Embryonic facial prominence (tissue), 1 donor: Measurements from ENCODE around the gene ACAA1.
"Not testable (repeated sequence)": the region's sequence is repeated elsewhere in the genome, so short reads cannot be mapped to it uniquely, and the experiment has no call there.

ENCODE experiments used
- DNase-seq: peaks from one replicate; pipeline ENCODE4 v3.0.0-alpha.2; 2016; ENCODE audit errors: extremely low spot score

The ACAA1 gene

GRCh38 chr3:38107911-38108648 lies 28.8 kb downstream of the ACAA1 start:
- no peak for DNase-seq

GRCh38 chr3:38105525-38105924 lies 31.4 kb downstream of the ACAA1 start:
- no peak for DNase-seq

- no peak for DNase-seq
Measured at GRCh38 chr3:38102444-38102814, 34.5 kb downstream of the ACAA1 start.

GRCh38 chr3:38101811-38102443 lies 35.0 kb downstream of the ACAA1 start:
- DNase-seq: no peak

- DNase-seq: no peak
Measured at GRCh38 chr3:38100498-38100897, 36.4 kb downstream of the ACAA1 start.

GRCh38 chr3:38099518-38099917 lies 37.4 kb downstream of the ACAA1 start:
- DNase-seq: no peak

- no peak for DNase-seq
Measured at GRCh38 chr3:38098376-38098723, 38.6 kb downstream of the ACAA1 start.

- no peak for DNase-seq
Measured at GRCh38 chr3:38097446-38098375, 39.2 kb downstream of the ACAA1 start.

GRCh38 chr3:38095669-38096483 lies 41.1 kb downstream of the ACAA1 start:
- DNase-seq: no peak

GRCh38 chr3:38094999-38095398 lies 41.9 kb downstream of the ACAA1 start:
- no peak for DNase-seq

GRCh38 chr3:38090453-38090852 lies 46.5 kb downstream of the ACAA1 start:
- DNase-seq: no peak

- DNase-seq: no peak
Measured at GRCh38 chr3:38089163-38089562, 47.8 kb downstream of the ACAA1 start.

- no peak for DNase-seq
Measured at GRCh38 chr3:38088126-38089078, 48.5 kb downstream of the ACAA1 start.

- DNase-seq: not testable (repeated sequence)
Measured at GRCh38 chr3:38087278-38087677, 49.6 kb downstream of the ACAA1 start.

GRCh38 chr3:38086496-38086895 lies 50.4 kb downstream of the ACAA1 start:
- DNase-seq: no peak

- no peak for DNase-seq
Measured at GRCh38 chr3:38085943-38086324, 51.0 kb downstream of the ACAA1 start.

- no peak for DNase-seq
Measured at GRCh38 chr3:38085311-38085942, 51.5 kb downstream of the ACAA1 start.

GRCh38 chr3:38084334-38085310 lies 52.3 kb downstream of the ACAA1 start:
- DNase-seq: no peak

- DNase-seq: no peak
Measured at GRCh38 chr3:38083871-38084333, 53.0 kb downstream of the ACAA1 start.
